SK-N-SH treated with all-trans-retinoic acid at 6 μM for 48 hours (cell line): ENCODE results near the gene ADAM8.

Source experiments
- ATAC-seq: fragments of 200-7000 bp; cut with Tn5 transposase; 3 replicates; pipeline ENCODE4 v1.9.1; 2020; ENCODE audit warnings: mild to moderate bottlenecking, moderate library complexity
- ARNTL ChIP-seq: fragments of 450-650 bp; formaldehyde crosslinking; IDR thresholded peaks from 2 replicates; pipeline ENCODE4 v1.5.0; 2020; ENCODE audit warnings: low read depth, mild to moderate bottlenecking, moderate library complexity, borderline replicate concordance
- BACH2 ChIP-seq: fragments of 250-450 bp; sonication (Bioruptor Pico); IDR thresholded peaks from 2 replicates; pipeline ENCODE4 v1.9.0; 2021; ENCODE audit warnings: mild to moderate bottlenecking, borderline replicate concordance
- CSDC2 ChIP-seq: fragments of 250-450 bp; sonication (Bioruptor Pico); IDR thresholded peaks from 2 replicates; pipeline ENCODE4 v1.5.0; 2020; ENCODE audit warnings: mild to moderate bottlenecking, moderate library complexity
- GLIS3 ChIP-seq: fragments of 250-450 bp; sonication (Bioruptor Pico); IDR thresholded peaks from 2 replicates; pipeline ENCODE4 v1.5.0; 2020; ENCODE audit warnings: mild to moderate bottlenecking, moderate library complexity
- ISL1 ChIP-seq: fragments of 250-450 bp; sonication (Bioruptor Pico); IDR thresholded peaks from 2 replicates; pipeline ENCODE4 v2.1.2; 2022; ENCODE audit warnings: mild to moderate bottlenecking, moderate library complexity
- PPARA ChIP-seq: fragments of 250-450 bp; sonication (Bioruptor Pico); IDR thresholded peaks from 2 replicates; pipeline ENCODE4 v1.5.0; 2020; ENCODE audit warnings: mild to moderate bottlenecking, borderline replicate concordance
- SNAI2 ChIP-seq: fragments of 250-450 bp; sonication (Bioruptor Pico); IDR thresholded peaks from 2 replicates; pipeline ENCODE4 v1.5.0; 2020; ENCODE audit warnings: mild to moderate bottlenecking, moderate library complexity
- TCF4 ChIP-seq: fragments of 250-450 bp; sonication (Bioruptor Pico); IDR thresholded peaks from 2 replicates; pipeline ENCODE4 v1.8.0; 2021; ENCODE audit warnings: mild to moderate bottlenecking, moderate library complexity, borderline replicate concordance
- TOX ChIP-seq: fragments of 250-450 bp; sonication (Bioruptor Pico); IDR thresholded peaks from 2 replicates; pipeline ENCODE4 v1.8.0; 2021; ENCODE audit warnings: mild to moderate bottlenecking, moderate library complexity, borderline replicate concordance
- ZC3H10 ChIP-seq: fragments of 250-450 bp; sonication (Bioruptor Pico); IDR thresholded peaks from 2 replicates; pipeline ENCODE4 v1.5.1; 2021; ENCODE audit warnings: mild to moderate bottlenecking, moderate library complexity
- ZFP3 ChIP-seq: fragments of 250-450 bp; sonication (Bioruptor Pico); IDR thresholded peaks from 2 replicates; pipeline ENCODE4 v1.5.0; 2020; ENCODE audit warnings: mild to moderate bottlenecking, moderate library complexity
- ZFP30 ChIP-seq: fragments of 450-650 bp; formaldehyde crosslinking; IDR thresholded peaks from 2 replicates; pipeline ENCODE4 v1.5.0; 2022; ENCODE audit warnings: mild to moderate bottlenecking, moderate library complexity
- ZNF565 ChIP-seq: fragments of 450-650 bp; formaldehyde crosslinking; conservative IDR thresholded peaks from 2 replicates; pipeline ENCODE4 v1.5.0; 2020; ENCODE audit warnings: low read depth, mild to moderate bottlenecking, moderate library complexity
- ZNF8 ChIP-seq: fragments of 450-650 bp; formaldehyde crosslinking; IDR thresholded peaks from 2 replicates; pipeline ENCODE4 v1.5.0; 2020; ENCODE audit warnings: mild to moderate bottlenecking, moderate library complexity
- TF ChIP-seq, protein P1 (sequence below): fragments of 250-450 bp; sonication (Bioruptor Pico); IDR thresholded peaks from 2 replicates; pipeline ENCODE4 v1.5.0; 2020; ENCODE audit warnings: mild to moderate bottlenecking, moderate library complexity
- TF ChIP-seq, protein P2 (sequence below): fragments of 250-450 bp; sonication (Bioruptor Pico); IDR thresholded peaks from 2 replicates; pipeline ENCODE4 v1.5.1; 2021; ENCODE audit warnings: mild to moderate bottlenecking, moderate library complexity
- TF ChIP-seq, protein P3 (sequence below): fragments of 250-450 bp; sonication (Bioruptor Pico); IDR thresholded peaks from 2 replicates; pipeline ENCODE4 v1.8.0; 2020; ENCODE audit warnings: mild to moderate bottlenecking, moderate library complexity, borderline replicate concordance
- TF ChIP-seq, protein P4 (sequence below): fragments of 250-450 bp; sonication (Bioruptor Pico); IDR thresholded peaks from 2 replicates; pipeline ENCODE4 v1.8.0; 2021; ENCODE audit warnings: low read depth, mild to moderate bottlenecking, moderate library complexity, borderline replicate concordance
- TF ChIP-seq, protein P5 (sequence below): fragments of 250-450 bp; sonication (Bioruptor Pico); IDR thresholded peaks from 2 replicates; pipeline ENCODE4 v1.5.1; 2020; ENCODE audit warnings: low read depth, mild to moderate bottlenecking, moderate library complexity

Gene ADAM8

DNA sequence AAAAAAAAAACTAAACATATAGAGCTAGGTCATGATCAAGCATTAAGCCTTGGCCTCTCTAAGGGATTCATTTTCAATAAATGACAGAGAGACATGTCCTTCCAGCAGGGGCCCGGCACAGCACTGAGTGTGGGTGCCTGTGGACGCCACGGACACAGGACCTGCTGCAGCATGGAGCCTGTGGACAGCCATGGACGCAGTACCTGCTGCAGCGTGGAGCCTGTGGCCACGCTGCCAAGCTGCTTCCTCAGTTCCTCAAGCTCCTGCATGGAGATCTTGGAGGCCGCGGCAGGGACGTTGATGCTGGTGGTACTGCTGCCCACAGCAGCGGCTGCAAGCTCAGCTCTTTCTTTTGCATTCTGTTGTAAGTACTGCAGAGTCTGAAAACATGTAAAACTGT lies 22.6 kb upstream of the ADAM8 start:
- no peak for ATAC-seq

DNA sequence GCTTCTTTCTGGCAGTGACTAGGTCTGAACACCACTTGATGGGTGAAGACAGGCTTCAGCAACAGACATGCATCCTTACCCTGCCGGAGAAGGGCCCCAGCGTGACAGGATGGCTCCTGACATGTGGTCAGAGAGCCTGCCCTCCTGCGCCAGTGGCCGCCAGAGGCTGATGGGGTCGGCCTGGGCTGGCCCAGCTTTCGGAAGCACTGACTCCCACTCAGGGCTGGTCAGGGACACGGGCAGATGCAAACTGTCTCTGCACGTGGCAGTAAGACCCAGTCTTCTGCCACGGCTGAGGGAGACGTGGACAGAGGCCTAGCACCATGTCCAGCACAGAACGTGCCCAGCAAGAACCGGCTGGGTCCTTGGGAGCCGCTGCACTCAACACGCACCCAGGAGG lies 21.8 kb upstream of the ADAM8 start:
- TF ChIP-seq, protein P1, sequence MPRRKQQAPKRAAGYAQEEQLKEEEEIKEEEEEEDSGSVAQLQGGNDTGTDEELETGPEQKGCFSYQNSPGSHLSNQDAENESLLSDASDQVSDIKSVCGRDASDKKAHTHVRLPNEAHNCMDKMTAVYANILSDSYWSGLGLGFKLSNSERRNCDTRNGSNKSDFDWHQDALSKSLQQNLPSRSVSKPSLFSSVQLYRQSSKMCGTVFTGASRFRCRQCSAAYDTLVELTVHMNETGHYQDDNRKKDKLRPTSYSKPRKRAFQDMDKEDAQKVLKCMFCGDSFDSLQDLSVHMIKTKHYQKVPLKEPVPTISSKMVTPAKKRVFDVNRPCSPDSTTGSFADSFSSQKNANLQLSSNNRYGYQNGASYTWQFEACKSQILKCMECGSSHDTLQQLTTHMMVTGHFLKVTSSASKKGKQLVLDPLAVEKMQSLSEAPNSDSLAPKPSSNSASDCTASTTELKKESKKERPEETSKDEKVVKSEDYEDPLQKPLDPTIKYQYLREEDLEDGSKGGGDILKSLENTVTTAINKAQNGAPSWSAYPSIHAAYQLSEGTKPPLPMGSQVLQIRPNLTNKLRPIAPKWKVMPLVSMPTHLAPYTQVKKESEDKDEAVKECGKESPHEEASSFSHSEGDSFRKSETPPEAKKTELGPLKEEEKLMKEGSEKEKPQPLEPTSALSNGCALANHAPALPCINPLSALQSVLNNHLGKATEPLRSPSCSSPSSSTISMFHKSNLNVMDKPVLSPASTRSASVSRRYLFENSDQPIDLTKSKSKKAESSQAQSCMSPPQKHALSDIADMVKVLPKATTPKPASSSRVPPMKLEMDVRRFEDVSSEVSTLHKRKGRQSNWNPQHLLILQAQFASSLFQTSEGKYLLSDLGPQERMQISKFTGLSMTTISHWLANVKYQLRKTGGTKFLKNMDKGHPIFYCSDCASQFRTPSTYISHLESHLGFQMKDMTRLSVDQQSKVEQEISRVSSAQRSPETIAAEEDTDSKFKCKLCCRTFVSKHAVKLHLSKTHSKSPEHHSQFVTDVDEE (CRISPR knock-in tag): no peak
- TF ChIP-seq ISL1 (CRISPR knock-in tag) (no peak), ZNF8 (CRISPR knock-in tag) (no peak), ZFP30 (CRISPR knock-in tag) (no peak), ZC3H10 (CRISPR knock-in tag) (no peak), GLIS3 (CRISPR knock-in tag) (no peak)
- TF ChIP-seq, protein P2, sequence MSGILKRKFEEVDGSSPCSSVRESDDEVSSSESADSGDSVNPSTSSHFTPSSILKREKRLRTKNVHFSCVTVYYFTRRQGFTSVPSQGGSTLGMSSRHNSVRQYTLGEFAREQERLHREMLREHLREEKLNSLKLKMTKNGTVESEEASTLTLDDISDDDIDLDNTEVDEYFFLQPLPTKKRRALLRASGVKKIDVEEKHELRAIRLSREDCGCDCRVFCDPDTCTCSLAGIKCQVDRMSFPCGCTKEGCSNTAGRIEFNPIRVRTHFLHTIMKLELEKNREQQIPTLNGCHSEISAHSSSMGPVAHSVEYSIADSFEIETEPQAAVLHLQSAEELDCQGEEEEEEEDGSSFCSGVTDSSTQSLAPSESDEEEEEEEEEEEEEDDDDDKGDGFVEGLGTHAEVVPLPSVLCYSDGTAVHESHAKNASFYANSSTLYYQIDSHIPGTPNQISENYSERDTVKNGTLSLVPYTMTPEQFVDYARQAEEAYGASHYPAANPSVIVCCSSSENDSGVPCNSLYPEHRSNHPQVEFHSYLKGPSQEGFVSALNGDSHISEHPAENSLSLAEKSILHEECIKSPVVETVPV (CRISPR knock-in tag): no peak
- TF ChIP-seq, all 23 proteins: peak for 0

More for the DNA sequence above, 22.6 kb upstream of the ADAM8 start:
- TF ChIP-seq TCF4 (CRISPR knock-in tag): no peak
- TF ChIP-seq, protein P3, sequence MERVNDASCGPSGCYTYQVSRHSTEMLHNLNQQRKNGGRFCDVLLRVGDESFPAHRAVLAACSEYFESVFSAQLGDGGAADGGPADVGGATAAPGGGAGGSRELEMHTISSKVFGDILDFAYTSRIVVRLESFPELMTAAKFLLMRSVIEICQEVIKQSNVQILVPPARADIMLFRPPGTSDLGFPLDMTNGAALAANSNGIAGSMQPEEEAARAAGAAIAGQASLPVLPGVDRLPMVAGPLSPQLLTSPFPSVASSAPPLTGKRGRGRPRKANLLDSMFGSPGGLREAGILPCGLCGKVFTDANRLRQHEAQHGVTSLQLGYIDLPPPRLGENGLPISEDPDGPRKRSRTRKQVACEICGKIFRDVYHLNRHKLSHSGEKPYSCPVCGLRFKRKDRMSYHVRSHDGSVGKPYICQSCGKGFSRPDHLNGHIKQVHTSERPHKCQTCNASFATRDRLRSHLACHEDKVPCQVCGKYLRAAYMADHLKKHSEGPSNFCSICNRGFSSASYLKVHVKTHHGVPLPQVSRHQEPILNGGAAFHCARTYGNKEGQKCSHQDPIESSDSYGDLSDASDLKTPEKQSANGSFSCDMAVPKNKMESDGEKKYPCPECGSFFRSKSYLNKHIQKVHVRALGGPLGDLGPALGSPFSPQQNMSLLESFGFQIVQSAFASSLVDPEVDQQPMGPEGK: no peak
- TF ChIP-seq BACH2 (CRISPR knock-in tag): no peak
- TF ChIP-seq ZC3H10 (CRISPR knock-in tag): no peak
- TF ChIP-seq ARNTL (CRISPR knock-in tag): no peak
- no peak for TF ChIP-seq ZNF8 (CRISPR knock-in tag)
- TF ChIP-seq ZFP30 (CRISPR knock-in tag): no peak
- no peak for TF ChIP-seq TOX (CRISPR knock-in tag)
- TF ChIP-seq, protein P4, sequence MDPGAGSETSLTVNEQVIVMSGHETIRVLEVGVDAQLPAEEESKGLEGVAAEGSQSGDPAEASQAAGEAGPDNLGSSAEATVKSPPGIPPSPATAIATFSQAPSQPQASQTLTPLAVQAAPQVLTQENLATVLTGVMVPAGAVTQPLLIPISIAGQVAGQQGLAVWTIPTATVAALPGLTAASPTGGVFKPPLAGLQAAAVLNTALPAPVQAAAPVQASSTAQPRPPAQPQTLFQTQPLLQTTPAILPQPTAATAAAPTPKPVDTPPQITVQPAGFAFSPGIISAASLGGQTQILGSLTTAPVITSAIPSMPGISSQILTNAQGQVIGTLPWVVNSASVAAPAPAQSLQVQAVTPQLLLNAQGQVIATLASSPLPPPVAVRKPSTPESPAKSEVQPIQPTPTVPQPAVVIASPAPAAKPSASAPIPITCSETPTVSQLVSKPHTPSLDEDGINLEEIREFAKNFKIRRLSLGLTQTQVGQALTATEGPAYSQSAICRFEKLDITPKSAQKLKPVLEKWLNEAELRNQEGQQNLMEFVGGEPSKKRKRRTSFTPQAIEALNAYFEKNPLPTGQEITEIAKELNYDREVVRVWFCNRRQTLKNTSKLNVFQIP: no peak
- TF ChIP-seq, protein P5, sequence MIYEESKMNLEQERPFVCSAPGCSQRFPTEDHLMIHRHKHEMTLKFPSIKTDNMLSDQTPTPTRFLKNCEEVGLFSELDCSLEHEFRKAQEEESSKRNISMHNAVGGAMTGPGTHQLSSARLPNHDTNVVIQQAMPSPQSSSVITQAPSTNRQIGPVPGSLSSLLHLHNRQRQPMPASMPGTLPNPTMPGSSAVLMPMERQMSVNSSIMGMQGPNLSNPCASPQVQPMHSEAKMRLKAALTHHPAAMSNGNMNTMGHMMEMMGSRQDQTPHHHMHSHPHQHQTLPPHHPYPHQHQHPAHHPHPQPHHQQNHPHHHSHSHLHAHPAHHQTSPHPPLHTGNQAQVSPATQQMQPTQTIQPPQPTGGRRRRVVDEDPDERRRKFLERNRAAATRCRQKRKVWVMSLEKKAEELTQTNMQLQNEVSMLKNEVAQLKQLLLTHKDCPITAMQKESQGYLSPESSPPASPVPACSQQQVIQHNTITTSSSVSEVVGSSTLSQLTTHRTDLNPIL (CRISPR knock-in tag): no peak
- TF ChIP-seq CSDC2 (CRISPR knock-in tag): no peak
- no peak for TF ChIP-seq GLIS3 (CRISPR knock-in tag)
- TF ChIP-seq ZFP3: no peak
- TF ChIP-seq, protein P1 (CRISPR knock-in tag): no peak
- TF ChIP-seq PPARA (CRISPR knock-in tag): no peak
- TF ChIP-seq ZNF565 (CRISPR knock-in tag): no peak
- TF ChIP-seq SNAI2 (CRISPR knock-in tag): no peak

More for the DNA sequence above, 21.8 kb upstream of the ADAM8 start:
- ATAC-seq: no peak
